C4-2B (cell line): Measurements from ENCODE around the gene SIX3.

Experiments used
- CTCF ChIP-seq: fragments of 450-650 bp; conservative IDR thresholded peaks from 2 replicates; pipeline ENCODE4 v1.5.1; 2017; ENCODE audit warnings: mild to moderate bottlenecking
- ZFX ChIP-seq: fragments of 450-650 bp; IDR thresholded peaks from 2 replicates; pipeline ENCODE4 v1.6.1; 2017

DNA sequence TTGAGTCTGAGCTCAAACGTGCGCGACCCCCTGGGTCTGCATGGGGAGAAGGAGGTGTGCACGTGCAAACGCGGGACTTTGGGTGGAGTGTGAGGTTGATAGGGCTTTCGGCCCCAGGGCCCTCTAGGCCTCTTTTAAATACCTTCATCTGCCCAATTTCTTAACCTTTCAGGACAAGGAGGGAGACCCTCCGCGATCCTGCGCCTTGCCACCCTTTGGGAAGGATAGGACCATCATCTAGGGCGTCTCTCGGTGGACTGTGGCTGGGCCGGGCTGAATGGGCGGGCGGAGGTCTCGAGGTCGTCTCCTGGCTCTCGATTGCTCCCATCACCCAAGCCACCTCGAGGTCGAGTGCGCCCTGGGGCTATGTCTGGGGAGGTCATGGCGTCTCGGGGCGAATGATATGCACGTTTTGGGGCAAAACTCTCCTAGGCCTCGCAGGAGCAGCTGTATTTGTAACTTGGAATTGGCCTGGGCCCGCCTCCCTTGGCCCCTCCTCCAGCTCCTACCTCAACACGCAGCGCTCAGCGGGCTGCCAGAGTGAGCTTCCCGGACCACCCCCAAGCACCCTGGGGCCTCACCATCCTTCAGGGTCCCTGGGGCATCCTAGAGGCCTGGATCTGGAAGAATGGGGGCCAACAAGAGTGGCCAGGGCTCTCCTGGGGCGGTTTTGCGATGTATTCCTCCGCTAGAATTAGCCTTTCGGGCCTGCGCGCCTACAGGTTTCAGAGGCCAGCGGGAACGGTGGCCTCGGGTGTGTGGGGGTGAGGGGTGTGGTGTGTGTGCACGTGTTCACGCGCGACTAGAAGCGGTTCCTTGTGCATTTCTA lies 8.7 kb upstream of the SIX3 start:
- no peak for TF ChIP-seq CTCF
- TF ChIP-seq ZFX: no peak
